Erythroblast (primary cell): ENCODE data around the gene GPC6.
"Not testable (repeated sequence)": the region's sequence is repeated elsewhere in the genome, so short reads cannot be mapped to it uniquely, and the experiment has no call there.

ENCODE experiments used
- DNase-seq, 2 experiments: peaks; one replicate each; lab custom pipeline; 2025; lab: John Stamatoyannopoulos, UW
- GATA1 ChIP-seq: IDR thresholded peaks from 2 replicates; pipeline ENCODE4 v1.6.1; 2011; ENCODE audit warnings: low read depth, mild to moderate bottlenecking, control low read depth, low read length, moderate library complexity
- POLR2A ChIP-seq: IDR thresholded peaks from 2 replicates; pipeline ENCODE4 v1.6.1; 2011; ENCODE audit warnings: mild to moderate bottlenecking, low read length

GPC6 gene

GRCh38 chr13:94332359-94333096, 1105.9 kb downstream of the GPC6 start:
- TF ChIP-seq GATA1: no peak
- no peak for TF ChIP-seq POLR2A
- DNase-seq: no peak

GRCh38 chr13:94333131-94333820, 1106.7 kb downstream of the GPC6 start:
- no peak for DNase-seq
- TF ChIP-seq POLR2A: no peak
- TF ChIP-seq GATA1: no peak

- TF ChIP-seq POLR2A (no peak), GATA1 (no peak)
- no peak for DNase-seq
These were observed 1109.3 kb downstream of the GPC6 start for GRCh38 chr13:94335761-94336526.

GRCh38 chr13:94339116-94339687, 1112.6 kb downstream of the GPC6 start:
- no peak for TF ChIP-seq GATA1
- DNase-seq: no peak

GRCh38 chr13:94342436-94343242, 1116.0 kb downstream of the GPC6 start:
- DNase-seq: no peak
- no peak for TF ChIP-seq GATA1
- no peak for TF ChIP-seq POLR2A

GRCh38 chr13:94343243-94343585, 1116.6 kb downstream of the GPC6 start:
- no peak for DNase-seq
- TF ChIP-seq POLR2A (no peak), GATA1 (no peak)

GRCh38 chr13:94343687-94344086, 1117.1 kb downstream of the GPC6 start:
- not testable (repeated sequence) for DNase-seq

- DNase-seq: no peak
- TF ChIP-seq POLR2A: no peak
These were observed 1117.7 kb downstream of the GPC6 start for GRCh38 chr13:94344126-94344818.

GRCh38 chr13:94345374-94346195, 1119.0 kb downstream of the GPC6 start:
- no peak for DNase-seq
- TF ChIP-seq POLR2A: no peak
- no peak for TF ChIP-seq GATA1

GRCh38 chr13:94346261-94347019, 1119.8 kb downstream of the GPC6 start:
- TF ChIP-seq GATA1: no peak
- no peak for TF ChIP-seq POLR2A
- no peak for DNase-seq

GRCh38 chr13:94351292-94351990, 1124.8 kb downstream of the GPC6 start:
- no peak for TF ChIP-seq POLR2A
- no peak for TF ChIP-seq GATA1
- no peak for DNase-seq
